OCI-LY7 (cell line): ENCODE results near the gene RPE. TPM values are rescaled to one million over a fixed set of nuclear protein-coding genes. Genes with fewer than 3 reads are reported as not detected.

Experiments
- BruUV-seq: library from RNA; stranded (reverse); fragments of 400-500 nt; replicated peaks from 2 replicates; lab custom pipeline; 2021; lab: Mats Ljungman, UMichigan
- CTCF ChIA-PET: fragments of 300-600 bp; sonication (Branson Sonifier 250); formaldehyde crosslinking; loops from one replicate; lab custom pipeline; 2022; ENCODE audit warnings: antibody characterized with exemption; ENCODE audit not compliant: unreplicated experiment; lab: Charles Lee
- POLR2A ChIA-PET: fragments of 300-600 bp; sonication (Branson Sonifier 250); formaldehyde crosslinking; loops from one replicate; lab custom pipeline; 2022; ENCODE audit warnings: antibody characterized with exemption; lab: Charles Lee
- DNase-seq: peaks from one replicate; pipeline ENCODE4 v3.0.0-alpha.2; 2015; ENCODE audit warnings: low spot score
- H2AFZ ChIP-seq: fragments of 200-600 bp; sonication (generic), shearing (Covaris generic); 2 replicates; pipeline ENCODE4 v1.6.1; 2014; ENCODE audit warnings: mild to moderate bottlenecking, antibody characterized with exemption, low read length, moderate library complexity
- H3K27ac ChIP-seq: fragments of 200-600 bp; sonication (generic); 2 replicates; pipeline ENCODE4 v1.5.1; 2014; ENCODE audit warnings: mixed run types, low read depth, mild to moderate bottlenecking, moderate library complexity, low read length, inconsistent platforms; ENCODE audit not compliant: poor library complexity, severe bottlenecking
- H3K36me3 ChIP-seq: fragments of 200-600 bp; sonication (generic); 2 replicates; pipeline ENCODE4 v1.6.1; 2014; ENCODE audit warnings: mild to moderate bottlenecking, antibody characterized with exemption, low read length, moderate library complexity, mixed read lengths; ENCODE audit not compliant: insufficient read depth
- H3K4me1 ChIP-seq: fragments of 200-600 bp; sonication (generic); 2 replicates; pipeline ENCODE4 v1.5.1; 2014; ENCODE audit warnings: mild to moderate bottlenecking, low read length; ENCODE audit not compliant: insufficient read depth, poor library complexity, severe bottlenecking
- H3K4me2 ChIP-seq: fragments of 200-600 bp; sonication (generic); 2 replicates; pipeline ENCODE4 v1.6.1; 2014; ENCODE audit warnings: mild to moderate bottlenecking, low read length
- H3K4me3 ChIP-seq: fragments of 200-600 bp; sonication (generic); 2 replicates; pipeline ENCODE4 v1.5.1; 2014; ENCODE audit warnings: mild to moderate bottlenecking, low read depth, low read length; ENCODE audit not compliant: poor library complexity, severe bottlenecking
- H3K79me2 ChIP-seq: fragments of 200-600 bp; sonication (generic); 2 replicates; pipeline ENCODE4 v1.6.1; 2016; ENCODE audit warnings: low read depth, mild to moderate bottlenecking, low read length, moderate library complexity, mixed read lengths; ENCODE audit not compliant: insufficient read depth
- H3K9me2 ChIP-seq: fragments of 200-600 bp; sonication (generic); 2 replicates; pipeline ENCODE4 v1.6.1; 2016; ENCODE audit warnings: mild to moderate bottlenecking, low read length, mixed read lengths; ENCODE audit not compliant: insufficient read depth
- H3K9me3 ChIP-seq: fragments of 200-600 bp; sonication (generic); 2 replicates; pipeline ENCODE4 v1.6.1; 2014; ENCODE audit warnings: mild to moderate bottlenecking, mixed run types, low read length, mixed read lengths
- H4K20me1 ChIP-seq: fragments of 200-600 bp; sonication (generic); 2 replicates; pipeline ENCODE4 v1.6.1; 2014; ENCODE audit warnings: mild to moderate bottlenecking, antibody characterized with exemption, low read length, moderate library complexity, mixed read lengths; ENCODE audit not compliant: insufficient read depth
- EZH2phosphoT487 ChIP-seq: fragments of 200-600 bp; sonication (generic); IDR thresholded peaks from 2 replicates; pipeline ENCODE4 v1.6.1; 2018; ENCODE audit warnings: low read depth, borderline replicate concordance, mild to moderate bottlenecking, mixed run types, antibody characterized with exemption, low read length, moderate library complexity, mixed read lengths
- intact Hi-C: fragments of 100-400 bp; cut with micrococcal nuclease; formaldehyde crosslinking; loops from one replicate; pipeline ENCODE4 v1.10.0; 2022; ENCODE audit not compliant: unreplicated experiment
- total RNA-seq, 2 experiments: library from RNA; depleted of rRNA in 1 of 2; stranded (reverse); fragments of >200 nt in 1 of 2; shearing (Covaris generic) in 1 of 2; gene quantifications; 2 replicates each; pipeline ENCODE4 v1.2.3, GENCODE V29; 2014 to 2022
- TF ChIP-seq, protein P1 (sequence below): fragments of 200-600 bp; sonication (generic); conservative IDR thresholded peaks from 2 replicates; pipeline ENCODE4 v1.5.1; 2014; ENCODE audit warnings: mild to moderate bottlenecking, antibody characterized with exemption, low read length, moderate library complexity, mixed read lengths

Gene RPE
- total RNA-seq, 2 experiments from 2014 or later, result 63.5 to 83.5 TPM

DNA sequence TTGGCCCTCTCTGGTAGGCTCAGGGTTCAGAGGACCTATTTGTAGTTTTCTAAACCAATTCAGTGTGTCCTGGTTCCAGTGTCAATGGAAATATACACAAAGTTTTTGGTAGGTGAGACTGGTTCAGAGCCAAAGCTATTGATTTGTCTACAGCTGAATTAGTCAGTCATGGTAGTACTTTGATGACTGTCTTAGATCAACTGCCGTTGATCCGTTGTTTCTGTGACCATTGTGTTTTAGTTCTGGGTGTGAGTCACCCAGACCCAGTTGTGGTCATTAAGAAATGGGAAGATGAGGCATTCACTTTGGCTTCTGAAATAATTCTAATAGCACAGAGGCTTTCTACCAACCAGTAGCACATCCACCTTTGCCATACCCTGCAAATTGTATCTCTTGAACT lies 16.0 kb upstream of the RPE start:
- Histone ChIP-seq H2AFZ (no peak overlapping the region), H3K9me2 (no peaks in the 10 kb centered on the region), H3K4me3 (no peak overlapping the region), H3K9me3 (no peaks in the 10 kb centered on the region), H3K36me3 (no peaks in the 10 kb centered on the region), H3K4me2 (no peak overlapping the region), H3K27ac (no peak overlapping the region), H3K79me2 (no peaks in the 10 kb centered on the region), H3K4me1 (no peaks in the 10 kb centered on the region), H4K20me1 (no peaks in the 10 kb centered on the region)
- ChIA-PET POLR2A (interaction anchor here (0.8 kb wide), 1 partner anchor 112 kb away, joined by 3 read pairs; no protein-coding TSS in a partner anchor), CTCF (no interaction called here)
- BruUV-seq, result no TSS peak
- no peak for TF ChIP-seq EZH2phosphoT487
- TF ChIP-seq, protein P1, sequence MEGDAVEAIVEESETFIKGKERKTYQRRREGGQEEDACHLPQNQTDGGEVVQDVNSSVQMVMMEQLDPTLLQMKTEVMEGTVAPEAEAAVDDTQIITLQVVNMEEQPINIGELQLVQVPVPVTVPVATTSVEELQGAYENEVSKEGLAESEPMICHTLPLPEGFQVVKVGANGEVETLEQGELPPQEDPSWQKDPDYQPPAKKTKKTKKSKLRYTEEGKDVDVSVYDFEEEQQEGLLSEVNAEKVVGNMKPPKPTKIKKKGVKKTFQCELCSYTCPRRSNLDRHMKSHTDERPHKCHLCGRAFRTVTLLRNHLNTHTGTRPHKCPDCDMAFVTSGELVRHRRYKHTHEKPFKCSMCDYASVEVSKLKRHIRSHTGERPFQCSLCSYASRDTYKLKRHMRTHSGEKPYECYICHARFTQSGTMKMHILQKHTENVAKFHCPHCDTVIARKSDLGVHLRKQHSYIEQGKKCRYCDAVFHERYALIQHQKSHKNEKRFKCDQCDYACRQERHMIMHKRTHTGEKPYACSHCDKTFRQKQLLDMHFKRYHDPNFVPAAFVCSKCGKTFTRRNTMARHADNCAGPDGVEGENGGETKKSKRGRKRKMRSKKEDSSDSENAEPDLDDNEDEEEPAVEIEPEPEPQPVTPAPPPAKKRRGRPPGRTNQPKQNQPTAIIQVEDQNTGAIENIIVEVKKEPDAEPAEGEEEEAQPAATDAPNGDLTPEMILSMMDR, result no peak
- intact Hi-C loops, result no loop called here
- no peak for DNase-seq

DNA sequence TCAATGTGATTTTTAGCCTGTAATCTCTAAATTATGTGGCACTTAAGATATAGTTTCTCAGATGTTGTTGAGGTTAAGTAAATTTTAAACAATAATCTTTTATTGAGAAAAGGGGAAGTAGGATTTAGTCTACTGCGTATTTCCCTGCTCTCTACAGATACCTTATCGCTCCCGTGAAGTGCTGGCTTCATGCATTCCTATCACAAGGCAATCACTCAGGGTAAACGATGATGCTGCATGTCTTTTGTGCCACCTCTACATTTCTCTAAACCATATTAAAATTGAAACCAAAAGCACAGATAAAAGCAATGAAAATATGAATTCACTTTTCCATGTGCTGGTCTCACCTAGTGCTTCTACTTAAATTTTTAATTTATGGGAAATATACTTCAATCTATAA lies 14.4 kb upstream of the RPE start:
- Histone ChIP-seq H3K9me2 (no peaks in the 10 kb centered on the region), H4K20me1 (no peaks in the 10 kb centered on the region), H3K79me2 (no peaks in the 10 kb centered on the region), H2AFZ (no peak overlapping the region), H3K4me3 (no peak overlapping the region), H3K4me2 (no peak overlapping the region), H3K4me1 (no peaks in the 10 kb centered on the region), H3K27ac (no peak overlapping the region), H3K36me3 (no peaks in the 10 kb centered on the region), H3K9me3 (no peaks in the 10 kb centered on the region)
- ChIA-PET CTCF (no interaction called here), POLR2A (no interaction called here)
- no TSS peak for BruUV-seq
- intact Hi-C loops, result no loop called here
- no peak for DNase-seq
- no peak for TF ChIP-seq EZH2phosphoT487
- TF ChIP-seq, protein P1, result no peak

DNA sequence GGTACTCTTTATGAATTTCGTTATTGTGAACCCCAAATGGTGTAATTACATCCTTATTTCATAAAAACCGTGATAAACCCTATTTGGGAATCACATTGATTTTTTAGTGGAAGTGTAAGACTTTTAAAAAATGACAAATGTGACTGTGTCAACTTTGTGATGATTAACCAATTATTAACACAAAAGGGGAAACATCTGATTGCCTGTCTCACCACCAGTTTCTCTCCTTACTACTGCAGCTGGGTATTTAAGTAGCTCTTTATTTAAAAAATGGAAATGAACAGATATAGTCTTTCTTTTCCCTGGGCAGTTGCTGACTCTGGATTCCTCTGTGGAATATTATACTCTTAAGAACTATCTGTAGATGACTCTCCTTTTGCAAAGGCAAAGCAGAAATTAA lies 11.6 kb upstream of the RPE start:
- Histone ChIP-seq H3K79me2 (no peaks in the 10 kb centered on the region), H3K9me2 (no peaks in the 10 kb centered on the region), H3K9me3 (no peaks in the 10 kb centered on the region), H3K36me3 (no peaks in the 10 kb centered on the region), H4K20me1 (no peaks in the 10 kb centered on the region), H3K27ac (no peak overlapping the region), H3K4me2 (no peak overlapping the region), H3K4me1 (no peaks in the 10 kb centered on the region), H3K4me3 (no peak overlapping the region), H2AFZ (no peak overlapping the region)
- POLR2A ChIA-PET, result interaction anchor here (1.2 kb wide), 1 partner anchor 20 kb away, joined by 3 read pairs; no protein-coding TSS in a partner anchor
- intact Hi-C loops, result no loop called here
- no TSS peak for BruUV-seq
- TF ChIP-seq, protein P1, result no peak
- TF ChIP-seq EZH2phosphoT487, result no peak
- CTCF ChIA-PET, result no interaction called here
- DNase-seq, result no peak
